Skeletal muscle satellite cell (primary cell): ENCODE measurements around the gene NFATC4.

Experiments used
- H3K27me3 ChIP-seq: 2 replicates; pipeline ENCODE4 v1.7.0; 2013; ENCODE audit warnings: low read length; ENCODE audit not compliant: control insufficient read depth, insufficient read depth
- H3K36me3 ChIP-seq: 2 replicates; pipeline ENCODE4 v1.7.0; 2013; ENCODE audit warnings: mild to moderate bottlenecking, control low read depth, low read length; ENCODE audit not compliant: insufficient read depth
- H3K4me1 ChIP-seq: 2 replicates; pipeline ENCODE4 v1.7.0; 2013; ENCODE audit warnings: low read length; ENCODE audit not compliant: control insufficient read depth, insufficient read depth
- H3K4me2 ChIP-seq: 2 replicates; pipeline ENCODE4 v1.7.0; 2013; ENCODE audit warnings: mild to moderate bottlenecking, low read length
- H3K4me3 ChIP-seq: 2 replicates; pipeline ENCODE4 v1.7.0; 2013; ENCODE audit warnings: low read length
- H3K9ac ChIP-seq: 2 replicates; pipeline ENCODE4 v1.7.0; 2013; ENCODE audit warnings: mild to moderate bottlenecking, low read depth, low read length, moderate library complexity
- H3K9me3 ChIP-seq: replicated peaks from 2 replicates; pipeline ENCODE4 v1.7.0; 2013; ENCODE audit warnings: mild to moderate bottlenecking, control low read depth, low read length

NFATC4 gene

DNA sequence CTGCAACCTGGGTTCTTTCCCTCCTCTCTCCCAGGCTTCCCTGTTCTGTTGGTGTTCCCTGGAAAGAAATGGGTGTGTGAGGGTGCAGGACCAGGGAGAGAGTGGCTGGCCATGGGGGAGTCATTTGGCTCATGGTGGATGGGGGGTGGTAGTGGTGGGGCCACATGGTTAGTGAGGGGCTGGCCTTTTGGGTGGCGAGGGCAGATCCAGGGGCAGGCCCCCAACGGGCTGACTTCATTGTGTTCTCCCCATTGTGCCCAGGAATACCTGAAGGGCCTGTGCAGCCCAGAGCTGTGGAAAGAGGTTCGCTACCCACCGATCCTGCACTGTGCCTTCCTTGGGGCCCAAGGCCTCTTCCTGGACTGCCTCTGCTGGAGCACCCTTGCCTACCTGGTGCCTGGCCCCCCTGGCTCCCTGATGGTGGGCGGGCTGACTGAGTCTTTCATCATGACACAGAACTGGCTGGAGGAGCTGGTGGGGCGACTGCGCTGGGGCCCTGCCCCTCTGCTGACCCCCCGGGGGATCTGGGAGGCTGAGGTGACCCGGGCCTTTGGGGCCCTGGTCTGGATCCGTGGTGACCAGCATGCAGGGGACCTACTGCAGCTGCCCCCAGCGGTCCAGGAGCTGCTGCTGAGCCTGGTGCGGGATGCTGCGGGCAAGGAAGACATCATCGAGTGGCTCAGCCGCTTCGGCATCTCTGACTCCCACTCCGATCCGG is 39.8 kb downstream of the NFATC4 start:
- Histone ChIP-seq H3K9ac (no peak overlapping the region), H3K4me3 (no peak overlapping the region), H3K4me1 (peaks cover 12% of the 10 kb centered on the region), H3K36me3 (no peaks in the 10 kb centered on the region), H3K27me3 (peaks cover 24% of the 10 kb centered on the region), H3K9me3 (no peaks in the 10 kb centered on the region), H3K4me2 (no peak overlapping the region)

GRCh38 chr14:24408764-24409163 is 40.8 kb downstream of the NFATC4 start:
- Histone ChIP-seq H3K9ac (no peak overlapping the region), H3K36me3 (no peaks in the 10 kb centered on the region), H3K4me3 (no peak overlapping the region)

GRCh38 chr14:24409192-24409591 is 41.2 kb downstream of the NFATC4 start:
- Histone ChIP-seq H3K9me3 (no peaks in the 10 kb centered on the region), H3K4me2 (no peak overlapping the region), H3K4me1 (no peaks in the 10 kb centered on the region), H3K27me3 (peaks cover 24% of the 10 kb centered on the region), H3K36me3 (no peaks in the 10 kb centered on the region), H3K4me3 (no peak overlapping the region), H3K9ac (no peak overlapping the region)

More at GRCh38 chr14:24408764-24409163, 40.8 kb downstream of the NFATC4 start:
- peaks cover 2% of the 10 kb centered on the region for H3K4me1 ChIP-seq
- peaks cover 24% of the 10 kb centered on the region for H3K27me3 ChIP-seq
- no peaks in the 10 kb centered on the region for H3K9me3 ChIP-seq
- H3K4me2 ChIP-seq, result no peak overlapping the region

DNA sequence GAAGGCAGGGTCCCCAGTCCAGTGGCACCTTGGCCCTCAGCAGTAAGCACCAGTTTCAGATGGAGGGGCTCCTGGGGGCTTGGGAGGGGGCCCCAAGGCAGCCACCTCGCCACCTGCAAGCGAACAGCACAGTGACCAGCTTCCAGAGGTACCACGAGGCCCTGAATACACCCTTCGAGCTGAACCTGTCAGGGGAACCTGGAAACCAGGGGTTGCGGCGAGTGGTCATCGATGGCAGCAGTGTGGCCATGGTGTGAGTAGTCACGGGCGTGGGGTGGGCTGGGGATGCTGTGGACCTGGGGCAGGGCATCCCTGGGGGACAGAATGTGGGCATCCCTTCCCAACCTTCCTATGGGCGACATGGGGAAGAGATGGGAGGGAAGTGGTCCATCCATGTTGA is 42.0 kb downstream of the NFATC4 start:
- Histone ChIP-seq H3K36me3 (no peaks in the 10 kb centered on the region), H3K4me2 (no peak overlapping the region), H3K9me3 (no peaks in the 10 kb centered on the region), H3K27me3 (peaks cover 24% of the 10 kb centered on the region), H3K4me1 (no peaks in the 10 kb centered on the region), H3K4me3 (no peak overlapping the region), H3K9ac (no peak overlapping the region)

DNA sequence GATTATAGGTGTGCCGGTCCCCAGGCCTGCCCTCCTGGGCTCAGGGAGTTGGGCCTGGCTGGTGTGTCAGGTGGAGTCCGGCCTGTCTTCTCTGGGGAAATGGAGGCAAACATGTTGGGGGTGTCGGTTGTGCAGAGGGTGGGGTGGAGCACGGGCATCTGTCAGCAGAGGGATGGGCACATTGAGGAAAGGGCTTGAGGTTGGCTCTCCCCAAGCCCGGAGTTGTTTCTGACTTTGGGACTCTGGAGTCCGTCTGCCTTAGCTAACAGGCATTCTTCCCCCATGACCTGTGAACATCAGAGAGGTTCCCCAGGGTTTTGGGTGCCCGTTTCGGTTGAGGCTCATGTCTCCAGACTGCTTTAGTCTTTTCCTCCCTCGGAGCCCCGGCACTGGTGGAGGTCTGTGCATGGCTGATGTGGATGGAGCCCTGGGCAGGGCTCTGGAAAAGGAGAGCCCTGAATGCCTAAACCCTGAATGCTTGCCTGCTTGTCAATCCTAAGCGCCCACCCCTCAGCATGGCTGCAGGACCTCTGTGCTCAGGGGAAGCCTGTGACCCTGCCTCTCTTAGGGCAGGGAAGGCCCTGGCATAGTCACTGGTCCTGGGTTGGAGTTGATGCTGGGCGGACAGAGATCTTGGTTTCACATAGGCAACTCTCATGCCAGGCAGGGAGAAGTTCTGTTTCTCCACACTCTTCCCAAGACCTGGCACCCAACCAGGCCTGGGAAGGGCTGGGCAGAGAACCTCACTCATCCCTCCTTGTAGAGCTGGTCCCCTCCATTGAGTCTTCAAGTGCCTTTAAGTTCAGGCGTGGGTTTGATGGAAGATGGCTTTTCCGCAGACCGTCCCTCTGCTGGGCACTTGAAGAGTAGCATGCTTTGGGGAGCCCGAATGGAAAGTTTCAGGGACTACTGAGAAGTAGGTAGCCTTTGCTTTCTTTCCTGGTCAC is 43.7 kb downstream of the NFATC4 start:
- no peak overlapping the region for H3K4me3 ChIP-seq
- H3K4me2 ChIP-seq, result no peak overlapping the region
- peaks cover 24% of the 10 kb centered on the region for H3K27me3 ChIP-seq
- no peak overlapping the region for H3K9ac ChIP-seq
- no peaks in the 10 kb centered on the region for H3K9me3 ChIP-seq
- no peaks in the 10 kb centered on the region for H3K4me1 ChIP-seq
- H3K36me3 ChIP-seq, result no peaks in the 10 kb centered on the region

DNA sequence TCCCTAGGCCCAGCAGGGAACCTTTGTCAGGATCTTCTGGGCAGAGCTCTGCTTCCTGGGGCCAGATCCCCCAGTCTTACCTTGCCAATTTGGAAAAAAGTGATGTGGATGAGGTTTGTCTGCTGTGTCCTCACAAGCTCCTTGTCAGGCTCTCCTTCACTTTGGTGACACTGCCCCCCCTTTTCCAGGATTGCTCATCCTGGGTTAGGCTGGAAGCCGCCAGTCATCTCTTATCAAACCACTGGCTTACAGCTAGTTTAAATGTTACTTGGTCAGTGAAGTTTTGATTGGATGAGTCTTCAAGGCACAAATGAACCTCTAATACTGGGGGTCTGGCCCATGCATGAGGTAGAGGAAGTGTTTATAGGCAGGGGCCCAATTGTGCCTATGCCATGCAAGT is 46.1 kb downstream of the NFATC4 start:
- Histone ChIP-seq H3K9me3 (no peaks in the 10 kb centered on the region), H3K4me3 (no peak overlapping the region), H3K36me3 (no peaks in the 10 kb centered on the region), H3K4me1 (no peaks in the 10 kb centered on the region), H3K4me2 (no peak overlapping the region), H3K9ac (no peak overlapping the region), H3K27me3 (peaks cover 16% of the 10 kb centered on the region)

GRCh38 chr14:24414732-24415420 is 46.9 kb downstream of the NFATC4 start:
- Histone ChIP-seq H3K4me3 (no peak overlapping the region), H3K4me1 (no peaks in the 10 kb centered on the region), H3K4me2 (no peak overlapping the region), H3K9me3 (no peaks in the 10 kb centered on the region), H3K36me3 (no peaks in the 10 kb centered on the region), H3K27me3 (peaks cover 14% of the 10 kb centered on the region), H3K9ac (no peak overlapping the region)

DNA sequence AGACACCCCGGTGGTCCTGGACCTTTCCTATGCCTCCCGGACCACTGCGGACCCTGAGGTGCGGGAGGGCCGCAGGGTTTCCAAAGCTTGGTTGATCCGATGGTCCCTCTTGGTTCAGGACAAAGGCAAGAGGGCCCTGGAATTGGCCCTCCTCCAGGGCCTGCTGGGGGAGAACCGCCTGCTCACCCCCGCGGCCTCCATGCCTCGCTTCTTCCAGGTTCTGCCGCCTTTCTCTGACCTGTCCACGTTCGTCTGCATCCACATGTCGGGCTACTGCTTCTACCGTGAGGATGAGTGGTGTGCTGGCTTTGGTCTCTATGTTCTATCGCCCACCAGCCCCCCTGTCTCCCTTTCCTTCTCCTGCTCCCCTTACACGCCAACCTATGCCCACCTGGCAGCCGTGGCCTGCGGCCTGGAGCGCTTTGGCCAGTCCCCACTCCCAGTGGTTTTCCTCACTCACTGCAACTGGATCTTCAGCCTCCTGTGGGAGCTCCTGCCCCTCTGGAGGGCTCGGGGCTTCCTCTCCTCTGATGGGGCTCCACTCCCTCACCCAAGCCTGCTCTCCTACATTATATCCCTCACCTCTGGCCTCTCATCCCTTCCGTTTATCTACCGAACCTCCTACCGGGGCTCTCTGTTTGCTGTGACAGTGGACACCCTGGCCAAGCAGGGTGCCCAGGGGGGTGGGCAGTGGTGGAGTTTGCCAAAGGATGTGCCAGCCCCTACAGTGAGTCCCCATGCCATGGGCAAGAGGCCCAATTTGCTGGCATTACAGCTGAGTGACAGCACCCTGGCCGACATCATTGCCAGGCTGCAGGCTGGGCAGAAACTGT is 47.7 kb downstream of the NFATC4 start:
- Histone ChIP-seq H3K36me3 (no peaks in the 10 kb centered on the region), H3K27me3 (peaks cover 13% of the 10 kb centered on the region), H3K4me3 (no peak overlapping the region), H3K9ac (no peak overlapping the region), H3K9me3 (no peaks in the 10 kb centered on the region), H3K4me1 (no peaks in the 10 kb centered on the region), H3K4me2 (no peak overlapping the region)

DNA sequence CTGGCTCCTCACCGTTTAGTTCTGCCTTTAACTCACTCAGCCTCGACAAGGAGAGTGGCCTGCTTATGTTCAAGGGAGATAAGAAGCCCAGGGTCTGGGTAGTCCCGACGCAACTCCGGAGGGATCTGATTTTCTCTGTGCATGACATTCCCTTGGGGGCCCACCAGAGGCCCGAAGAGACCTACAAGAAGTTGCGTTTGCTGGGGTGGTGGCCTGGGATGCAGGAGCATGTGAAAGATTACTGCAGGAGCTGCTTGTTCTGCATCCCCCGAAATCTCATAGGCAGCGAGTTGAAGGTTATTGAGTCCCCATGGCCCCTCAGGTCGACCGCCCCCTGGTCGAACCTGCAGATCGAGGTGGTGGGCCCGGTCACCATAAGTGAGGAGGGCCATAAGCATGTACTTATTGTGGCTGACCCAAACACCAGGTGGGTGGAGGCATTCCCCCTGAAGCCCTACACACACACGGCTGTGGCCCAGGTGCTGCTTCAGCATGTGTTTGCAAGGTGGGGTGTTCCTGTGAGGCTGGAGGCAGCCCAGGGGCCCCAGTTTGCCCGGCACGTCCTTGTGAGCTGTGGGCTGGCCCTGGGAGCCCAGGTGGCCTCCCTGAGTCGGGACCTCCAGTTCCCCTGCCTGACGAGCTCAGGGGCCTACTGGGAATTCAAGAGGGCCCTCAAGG is 48.4 kb downstream of the NFATC4 start:
- H3K36me3 ChIP-seq, result no peaks in the 10 kb centered on the region
- H3K9me3 ChIP-seq, result no peaks in the 10 kb centered on the region
- no peaks in the 10 kb centered on the region for H3K4me1 ChIP-seq
- peaks cover 5% of the 10 kb centered on the region for H3K27me3 ChIP-seq
- no peak overlapping the region for H3K9ac ChIP-seq
- H3K4me3 ChIP-seq, result no peak overlapping the region
- no peak overlapping the region for H3K4me2 ChIP-seq

DNA sequence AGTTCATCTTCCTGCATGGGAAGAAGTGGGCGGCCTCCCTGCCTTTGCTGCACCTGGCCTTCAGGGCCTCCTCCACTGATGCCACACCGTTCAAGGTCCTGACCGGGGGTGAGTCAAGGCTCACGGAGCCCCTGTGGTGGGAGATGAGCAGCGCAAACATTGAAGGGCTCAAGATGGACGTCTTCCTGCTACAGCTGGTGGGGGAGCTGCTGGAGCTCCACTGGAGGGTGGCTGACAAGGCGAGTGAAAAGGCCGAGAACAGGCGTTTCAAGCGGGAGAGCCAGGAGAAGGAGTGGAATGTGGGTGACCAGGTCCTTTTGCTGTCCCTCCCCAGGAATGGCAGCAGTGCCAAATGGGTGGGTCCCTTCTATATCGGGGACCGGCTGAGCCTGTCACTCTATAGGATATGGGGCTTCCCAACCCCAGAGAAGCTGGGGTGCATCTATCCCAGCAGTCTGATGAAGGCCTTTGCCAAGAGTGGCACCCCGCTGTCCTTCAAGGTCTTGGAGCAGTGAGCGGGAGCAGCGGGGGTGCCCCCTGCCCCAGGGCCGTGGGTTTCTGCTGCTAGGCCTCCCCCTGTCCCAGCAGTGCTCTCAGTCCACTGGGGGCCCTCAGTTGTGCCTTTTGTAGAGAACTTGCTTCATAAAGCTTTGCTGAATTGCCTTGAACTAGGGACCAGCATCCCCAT is 49.1 kb downstream of the NFATC4 start:
- no peak overlapping the region for H3K4me2 ChIP-seq

More for the DNA sequence above, 49.1 kb downstream of the NFATC4 start:
- H3K4me1 ChIP-seq, result no peaks in the 10 kb centered on the region
- H3K9me3 ChIP-seq, result no peaks in the 10 kb centered on the region
- no peaks in the 10 kb centered on the region for H3K36me3 ChIP-seq
- no peak overlapping the region for H3K9ac ChIP-seq
- no peak overlapping the region for H3K4me3 ChIP-seq
- H3K27me3 ChIP-seq, result peaks cover 5% of the 10 kb centered on the region
